Vagina (tissue), 2 donors: ENCODE data around the gene TEX36.

Experiments
- CTCF ChIP-seq, 3 experiments: fragments of 450-650 bp in 2 of 3; fragments of 200-600 bp in 1 of 3; sonication (generic) in 1 of 3; IDR thresholded peaks; one replicate each; pipeline ENCODE4 v1.5.1; 2017 to 2019; ENCODE audit warnings: antibody characterized with exemption in 3 of 3, mild to moderate bottlenecking in 2 of 3, moderate library complexity in 2 of 3
- POLR2A ChIP-seq, 2 donors: fragments of 450-650 bp; IDR thresholded peaks; one replicate each; pipeline ENCODE4 v1.6.1; 2017; ENCODE audit warnings: antibody characterized with exemption in 2 of 2, mild to moderate bottlenecking in 2 of 2, moderate library complexity in 2 of 2

GRCh38 chr10:125629758-125630376, 53.1 kb downstream of the TEX36 start:
- no peak for TF ChIP-seq CTCF (IDR thresholded peaks at IDR 0.05)
- TF ChIP-seq POLR2A (IDR thresholded peaks at IDR 0.05), result no peak
